Stimulated activated CD4-positive, alpha-beta T cell treated with anti-CD3 and anti-CD28 coated beads, Interleukin-4, amount 100 ng/mL, for 48 hours (primary cell): ENCODE measurements around the gene ADGRL3.
"Not testable (repeated sequence)": the region's sequence is repeated elsewhere in the genome, so short reads cannot be mapped to it uniquely, and the experiment has no call there.

Experiments
- DNase-seq, 2 donors: peaks; one replicate each; pipeline ENCODE4 v3.0.0-alpha.2; 2020; ENCODE audit warnings: low read depth in 2 of 2

The ADGRL3 gene

GRCh38 chr4:61493470-61493869 lies 293.3 kb downstream of the ADGRL3 start:
- no peak for DNase-seq

GRCh38 chr4:61500883-61501282 lies 300.8 kb downstream of the ADGRL3 start:
- DNase-seq = no peak

GRCh38 chr4:61501812-61502211 lies 301.7 kb downstream of the ADGRL3 start:
- no peak for DNase-seq

GRCh38 chr4:61505773-61506685 lies 305.9 kb downstream of the ADGRL3 start:
- DNase-seq = no peak

- DNase-seq = no peak
Measured at GRCh38 chr4:61507091-61507490, 307.0 kb downstream of the ADGRL3 start.

GRCh38 chr4:61509721-61510241 lies 309.7 kb downstream of the ADGRL3 start:
- not testable (repeated sequence) for DNase-seq

- DNase-seq = no peak
Measured at GRCh38 chr4:61511716-61512488, 311.8 kb downstream of the ADGRL3 start.

- DNase-seq = no peak
Measured at GRCh38 chr4:61514991-61515390, 314.9 kb downstream of the ADGRL3 start.

- DNase-seq = no peak
Measured at GRCh38 chr4:61517144-61517543, 317.0 kb downstream of the ADGRL3 start.

- no peak for DNase-seq
Measured at GRCh38 chr4:61520166-61520565, 320.0 kb downstream of the ADGRL3 start.

- DNase-seq = no peak
Measured at GRCh38 chr4:61520681-61521160, 320.6 kb downstream of the ADGRL3 start.

- no peak for DNase-seq
Measured at GRCh38 chr4:61521451-61521850, 321.3 kb downstream of the ADGRL3 start.

GRCh38 chr4:61522312-61522711 lies 322.2 kb downstream of the ADGRL3 start:
- no peak for DNase-seq

GRCh38 chr4:61527888-61528287 lies 327.8 kb downstream of the ADGRL3 start:
- no peak for DNase-seq

GRCh38 chr4:61528595-61528994 lies 328.5 kb downstream of the ADGRL3 start:
- no peak for DNase-seq

- DNase-seq = no peak
Measured at GRCh38 chr4:61531188-61531587, 331.1 kb downstream of the ADGRL3 start.

- no peak for DNase-seq
Measured at GRCh38 chr4:61532336-61533000, 332.3 kb downstream of the ADGRL3 start.

GRCh38 chr4:61533140-61533539 lies 333.0 kb downstream of the ADGRL3 start:
- DNase-seq = no peak

- no peak for DNase-seq
Measured at GRCh38 chr4:61540944-61541343, 340.8 kb downstream of the ADGRL3 start.

- no peak for DNase-seq
Measured at GRCh38 chr4:61541459-61541858, 341.3 kb downstream of the ADGRL3 start.

- no peak for DNase-seq
Measured at GRCh38 chr4:61543976-61544375, 343.9 kb downstream of the ADGRL3 start.
